Loucy (cell line): ENCODE measurements around the gene VPS4B.

ENCODE experiments used
- CTCF ChIP-seq: fragments of 200-600 bp; sonication (generic); conservative IDR thresholded peaks from 2 replicates; pipeline ENCODE4 v1.5.1; 2014; ENCODE audit warnings: mild to moderate bottlenecking, antibody characterized with exemption, low read length
- EZH2phosphoT487 ChIP-seq: fragments of 200-600 bp; IDR thresholded peaks from 2 replicates; pipeline ENCODE4 v1.6.1; 2018; ENCODE audit warnings: antibody characterized with exemption, mild to moderate bottlenecking, moderate library complexity, borderline replicate concordance

GRCh38 chr18:63412953-63413352 lies 9.3 kb downstream of the VPS4B start:
- TF ChIP-seq CTCF (no peak), EZH2phosphoT487 (no peak)
